ENCODE data around the gene DPH7. TPM values are rescaled to one million over a fixed set of nuclear protein-coding genes. Genes with fewer than 3 reads are reported as not detected.

The DPH7 gene
- total RNA-seq, 1 experiment from 2014 or later, result 58.4 TPM

DNA sequence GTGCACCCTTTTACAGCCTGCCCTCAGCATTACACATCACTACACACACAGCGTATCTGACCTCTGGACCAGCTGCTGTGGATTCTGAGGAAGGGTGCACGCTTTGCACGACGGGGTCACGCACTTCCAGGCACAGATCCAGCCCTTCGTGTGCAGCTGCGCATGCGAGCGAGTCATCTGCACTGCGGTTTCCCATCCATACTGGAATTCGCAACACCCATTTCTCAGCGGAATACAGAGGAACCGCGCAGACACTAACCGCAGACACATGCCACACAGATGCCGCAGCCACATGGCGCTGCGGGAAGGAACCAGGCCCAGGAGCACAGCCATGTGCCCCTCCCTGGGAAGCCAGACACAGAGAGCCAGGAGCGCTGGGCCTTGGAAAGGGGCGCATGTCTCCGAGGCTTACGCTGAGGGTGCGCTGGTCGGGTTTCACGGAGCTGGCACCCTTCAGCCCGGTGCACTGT is 72.0 kb downstream of the DPH7 start:
- peaks cover 15% of the 10 kb centered on the region for H3K36me3 Mint-ChIP-seq (ENCODE audit: insufficient read depth, unreplicated experiment)
- H3K27ac Mint-ChIP-seq (ENCODE audit: unreplicated experiment), result no peak overlapping the region
- H3K4me3 ChIP-seq (ENCODE audit: low read depth, low read length), result no peak overlapping the region
- H3K4me1 ChIP-seq, result peaks cover 4% of the 10 kb centered on the region
- CTCF ChIA-PET, result no interaction called here
- TF ChIP-seq, protein P1, sequence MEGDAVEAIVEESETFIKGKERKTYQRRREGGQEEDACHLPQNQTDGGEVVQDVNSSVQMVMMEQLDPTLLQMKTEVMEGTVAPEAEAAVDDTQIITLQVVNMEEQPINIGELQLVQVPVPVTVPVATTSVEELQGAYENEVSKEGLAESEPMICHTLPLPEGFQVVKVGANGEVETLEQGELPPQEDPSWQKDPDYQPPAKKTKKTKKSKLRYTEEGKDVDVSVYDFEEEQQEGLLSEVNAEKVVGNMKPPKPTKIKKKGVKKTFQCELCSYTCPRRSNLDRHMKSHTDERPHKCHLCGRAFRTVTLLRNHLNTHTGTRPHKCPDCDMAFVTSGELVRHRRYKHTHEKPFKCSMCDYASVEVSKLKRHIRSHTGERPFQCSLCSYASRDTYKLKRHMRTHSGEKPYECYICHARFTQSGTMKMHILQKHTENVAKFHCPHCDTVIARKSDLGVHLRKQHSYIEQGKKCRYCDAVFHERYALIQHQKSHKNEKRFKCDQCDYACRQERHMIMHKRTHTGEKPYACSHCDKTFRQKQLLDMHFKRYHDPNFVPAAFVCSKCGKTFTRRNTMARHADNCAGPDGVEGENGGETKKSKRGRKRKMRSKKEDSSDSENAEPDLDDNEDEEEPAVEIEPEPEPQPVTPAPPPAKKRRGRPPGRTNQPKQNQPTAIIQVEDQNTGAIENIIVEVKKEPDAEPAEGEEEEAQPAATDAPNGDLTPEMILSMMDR (IDR thresholded peaks at IDR 0.05; ENCODE audit: insufficient read depth in 1 of 2, low read depth in 1 of 2, low read length in 1 of 2, severe bottlenecking in 1 of 2, unreplicated experiment in 1 of 2), result no peak
- H3K9me3 Mint-ChIP-seq (ENCODE audit: unreplicated experiment), result peaks cover 22% of the 10 kb centered on the region
- no peak for DNase-seq
- H3K36me3 ChIP-seq (ENCODE audit: control insufficient read depth, insufficient read depth, low read length), result no peaks in the 10 kb centered on the region
- BruUV-seq (replicated peaks), result no TSS peak
- H3K27me3 ChIP-seq (replicated peaks; ENCODE audit: control insufficient read depth, insufficient read depth, low read length), result no peaks in the 10 kb centered on the region
- 0 out of 2 replicates have a peak, but pooled peaks cover under 1% of the 10 kb centered on the region for H3K9me3 ChIP-seq
- H3K4me3 Mint-ChIP-seq (ENCODE audit: unreplicated experiment), result no peak overlapping the region
- peaks cover 13% of the 10 kb centered on the region for H3K4me1 Mint-ChIP-seq (ENCODE audit: low read depth, unreplicated experiment)
- POLR2A ChIA-PET, result no interaction called here
- intact Hi-C loops (cut with micrococcal nuclease; ENCODE audit: unreplicated experiment), result no loop called here
- H3K27me3 Mint-ChIP-seq (ENCODE audit: insufficient read depth, unreplicated experiment), result peaks cover 11% of the 10 kb centered on the region

DNA sequence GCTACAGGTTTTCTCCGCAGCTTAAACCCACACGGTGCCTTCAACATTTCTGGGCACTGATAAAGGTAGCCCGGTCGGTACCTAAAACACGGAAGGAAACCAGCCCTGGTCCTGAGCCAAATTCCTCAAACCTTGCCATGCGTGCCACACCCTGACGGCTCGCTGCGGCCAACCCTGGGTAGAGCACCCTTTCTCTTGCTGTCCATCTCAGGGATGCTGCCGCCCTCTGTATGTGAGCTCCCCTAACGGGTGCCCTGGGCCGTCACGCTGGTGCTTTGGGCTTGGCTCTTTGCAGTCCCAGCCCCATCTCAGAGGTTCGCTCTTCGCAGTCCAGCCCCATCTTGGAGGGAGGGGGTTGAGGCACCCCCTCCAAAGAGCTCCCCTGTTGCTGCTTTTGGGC is 72.5 kb downstream of the DPH7 start:
- Mint-ChIP-seq H3K36me3 (ENCODE audit: insufficient read depth, unreplicated experiment) (peaks cover 19% of the 10 kb centered on the region), H3K27ac (ENCODE audit: unreplicated experiment) (no peak overlapping the region), H3K9me3 (ENCODE audit: unreplicated experiment) (peaks cover 22% of the 10 kb centered on the region), H3K4me3 (ENCODE audit: unreplicated experiment) (no peak overlapping the region), H3K4me1 (ENCODE audit: low read depth, unreplicated experiment) (peaks cover 13% of the 10 kb centered on the region), H3K27me3 (ENCODE audit: insufficient read depth, unreplicated experiment) (peaks cover 11% of the 10 kb centered on the region)
- no peaks in the 10 kb centered on the region for H3K4me1 ChIP-seq
- no TSS peak for BruUV-seq (replicated peaks)
- 0 out of 2 replicates have a peak, but pooled peaks cover 3% of the 10 kb centered on the region for H3K9me3 ChIP-seq
- ChIA-PET CTCF (interaction anchor here (0.6 kb wide), 1 partner anchor 83 kb away, joined by 5 read pairs; the partner anchor contains the start of genes EXD3 and NOXA1), POLR2A (no interaction called here)
- H3K27me3 ChIP-seq (replicated peaks; ENCODE audit: control insufficient read depth, insufficient read depth, low read length), result no peaks in the 10 kb centered on the region
- DNase-seq, result no peak
- H3K36me3 ChIP-seq (ENCODE audit: control insufficient read depth, insufficient read depth, low read length), result no peaks in the 10 kb centered on the region
- TF ChIP-seq, protein P1 (IDR thresholded peaks at IDR 0.05; ENCODE audit: insufficient read depth in 1 of 2, low read depth in 1 of 2, low read length in 1 of 2, severe bottlenecking in 1 of 2, unreplicated experiment in 1 of 2), result no peak
- H3K4me3 ChIP-seq (ENCODE audit: low read depth, low read length), result no peak overlapping the region
- intact Hi-C loops (cut with micrococcal nuclease; ENCODE audit: unreplicated experiment), result no loop called here

DNA sequence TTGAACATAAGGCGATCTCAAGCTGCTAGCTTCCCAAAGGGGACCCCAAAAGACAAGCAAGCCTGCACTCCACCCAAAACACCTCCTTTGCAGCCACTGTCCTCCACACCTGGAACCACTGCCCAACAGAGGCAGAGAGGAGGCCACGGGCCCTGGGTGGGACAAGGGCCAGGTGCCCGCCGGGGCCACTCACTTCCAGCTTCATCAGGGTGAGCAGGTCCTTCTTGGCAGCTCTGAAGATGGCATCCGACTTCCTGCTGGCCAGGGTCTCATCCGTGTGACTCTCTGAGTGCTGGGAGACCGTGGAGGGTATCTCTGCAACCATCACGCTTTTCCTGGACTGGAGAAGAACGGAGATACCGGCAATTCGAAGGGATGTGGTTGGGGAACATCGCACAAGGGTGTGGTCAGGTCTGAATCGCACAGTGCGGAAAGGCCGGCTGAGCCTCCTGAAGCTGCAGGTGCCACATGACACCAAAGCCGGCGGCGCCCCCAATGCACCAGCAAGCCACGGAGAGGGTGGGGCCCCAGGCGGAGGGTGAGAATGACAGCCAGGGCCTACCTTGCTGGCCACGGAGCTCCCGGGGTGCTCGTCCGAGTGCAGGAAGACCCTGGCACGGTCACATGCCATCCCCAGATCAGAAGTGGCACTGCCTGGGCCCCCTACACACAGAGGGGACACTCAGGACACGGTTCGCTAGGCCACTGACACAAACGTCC is 73.1 kb downstream of the DPH7 start:
- H3K27me3 Mint-ChIP-seq (ENCODE audit: insufficient read depth, unreplicated experiment), result peaks cover 11% of the 10 kb centered on the region
- ChIA-PET CTCF (interaction anchor here (0.6 kb wide), 1 partner anchor 83 kb away, joined by 5 read pairs; the partner anchor contains the start of genes EXD3 and NOXA1), POLR2A (interaction anchor here (0.5 kb wide), 1 partner anchor 112 kb away, joined by 3 read pairs; no protein-coding TSS in a partner anchor)
- peaks cover 22% of the 10 kb centered on the region for H3K9me3 Mint-ChIP-seq (ENCODE audit: unreplicated experiment)
- peaks cover 13% of the 10 kb centered on the region for H3K4me1 Mint-ChIP-seq (ENCODE audit: low read depth, unreplicated experiment)
- intact Hi-C loops (cut with micrococcal nuclease; ENCODE audit: unreplicated experiment), result no loop called here
- DNase-seq, result no peak
- no peaks in the 10 kb centered on the region for H3K27me3 ChIP-seq (replicated peaks; ENCODE audit: control insufficient read depth, insufficient read depth, low read length)
- H3K4me3 Mint-ChIP-seq (ENCODE audit: unreplicated experiment), result no peak overlapping the region
- H3K36me3 Mint-ChIP-seq (ENCODE audit: insufficient read depth, unreplicated experiment), result peaks cover 26% of the 10 kb centered on the region
- H3K4me3 ChIP-seq (ENCODE audit: low read depth, low read length), result no peak overlapping the region
- H3K36me3 ChIP-seq (ENCODE audit: control insufficient read depth, insufficient read depth, low read length), result no peaks in the 10 kb centered on the region
- TF ChIP-seq, protein P1 (IDR thresholded peaks at IDR 0.05; ENCODE audit: insufficient read depth in 1 of 2, low read depth in 1 of 2, low read length in 1 of 2, severe bottlenecking in 1 of 2, unreplicated experiment in 1 of 2), result no peak
- H3K27ac Mint-ChIP-seq (ENCODE audit: unreplicated experiment), result no peak overlapping the region
- 0 out of 2 replicates have a peak, but pooled peaks cover 3% of the 10 kb centered on the region for H3K9me3 ChIP-seq
- no peaks in the 10 kb centered on the region for H3K4me1 ChIP-seq
- BruUV-seq (replicated peaks), result no TSS peak

Other genes with a start within 250 kb of the DPH7 start
- gene EXD3, start 155.8 kb downstream of the DPH7 start, total RNA-seq (2022), result 10.9 and 11.2 TPM in 2 replicates
- gene NOXA1, start 155.5 kb downstream of the DPH7 start, total RNA-seq (2022), result 7.3 and 8.6 TPM in 2 replicates
- gene ENTPD8, start 137.6 kb downstream of the DPH7 start, total RNA-seq (2022), result 8.5 and 8.6 TPM in 2 replicates
- 65.5 and 67.6 TPM in 2 replicates for gene NSMF, start 119.6 kb downstream of the DPH7 start, total RNA-seq (2022)
- 1.8 TPM in 2 replicates for gene PNPLA7, start 28.5 kb downstream of the DPH7 start, total RNA-seq (2022)
- gene MRPL41, start 27.0 kb downstream of the DPH7 start, total RNA-seq (2022), result 44.2 and 48.6 TPM in 2 replicates
- 66.3 and 66.9 TPM in 2 replicates for gene ZMYND19, start 11.6 kb upstream of the DPH7 start, total RNA-seq (2022)
- gene ARRDC1, start 26.8 kb upstream of the DPH7 start, total RNA-seq (2022), result 61.1 and 66.6 TPM in 2 replicates
- 92.3 and 92.9 TPM in 2 replicates for gene EHMT1, start 40.1 kb upstream of the DPH7 start, total RNA-seq (2022)